ENCODE measurements around the gene HIVEP3.

HIVEP3 gene

DNA sequence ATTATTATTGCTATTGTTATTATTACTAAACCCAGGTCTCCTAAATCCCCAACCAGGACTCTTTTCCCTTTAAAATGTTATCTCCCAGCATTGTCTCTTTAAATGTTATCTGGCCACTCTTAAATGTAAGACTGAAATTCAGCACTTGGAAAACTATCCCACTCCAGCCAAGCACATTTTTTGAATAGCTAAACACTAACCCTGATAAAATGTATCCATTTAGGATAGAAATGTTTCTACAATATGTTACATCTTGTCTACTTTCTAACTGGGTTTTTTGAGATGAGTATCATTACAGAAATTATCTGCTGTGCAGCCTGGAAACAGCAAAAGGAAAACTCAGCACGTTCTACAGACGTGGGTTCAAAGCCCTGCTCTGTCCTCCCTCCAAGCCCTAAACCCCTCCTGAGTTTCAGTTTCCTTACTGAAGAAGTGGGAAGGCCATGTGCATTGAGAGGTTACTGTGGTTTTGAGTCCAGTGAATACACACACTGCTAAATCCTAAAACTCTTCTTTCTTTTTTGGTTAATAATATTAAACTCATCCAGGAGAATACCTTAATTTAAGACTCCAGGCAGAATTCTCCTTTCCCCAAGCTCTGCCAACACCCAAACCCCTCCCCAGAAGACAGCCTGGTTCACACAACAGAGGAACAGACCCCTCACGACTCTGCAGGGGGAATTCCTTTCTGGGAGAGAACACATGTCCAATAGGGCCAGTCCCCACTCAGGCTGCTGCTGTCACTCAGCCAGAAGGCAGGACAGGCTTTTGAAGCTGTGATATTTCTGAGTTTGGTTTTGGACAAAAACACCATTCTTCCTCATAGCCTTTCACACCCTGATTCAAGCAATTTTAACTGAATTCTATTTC lies 41.9 kb downstream of the HIVEP3 start:
- H3K27me3 ChIP-seq (ENCODE audit: control insufficient read depth in 1 of 2, insufficient read depth in 2 of 2, low read length in 2 of 2) = no peaks in the 10 kb centered on the region
- no peak overlapping the region for H3K9ac ChIP-seq (ENCODE audit: low read depth in 1 of 2, low read length in 2 of 2)
- no peak overlapping the region for H3K4me3 ChIP-seq (ENCODE audit: low read depth in 1 of 2, low read length in 2 of 2)
- H3K4me1 ChIP-seq (ENCODE audit: control insufficient read depth in 1 of 2, insufficient read depth in 2 of 2, low read length in 2 of 2) = no peaks in the 10 kb centered on the region
- H3K36me3 ChIP-seq (ENCODE audit: control insufficient read depth in 1 of 2, insufficient read depth in 2 of 2, low read length in 2 of 2) = no peaks in the 10 kb centered on the region
- H3K27ac ChIP-seq (ENCODE audit: low read depth, low read length) = no peak overlapping the region
- no peaks in the 10 kb centered on the region for H3K9me3 ChIP-seq (ENCODE audit: control insufficient read depth in 1 of 2, low read length in 2 of 2)

DNA sequence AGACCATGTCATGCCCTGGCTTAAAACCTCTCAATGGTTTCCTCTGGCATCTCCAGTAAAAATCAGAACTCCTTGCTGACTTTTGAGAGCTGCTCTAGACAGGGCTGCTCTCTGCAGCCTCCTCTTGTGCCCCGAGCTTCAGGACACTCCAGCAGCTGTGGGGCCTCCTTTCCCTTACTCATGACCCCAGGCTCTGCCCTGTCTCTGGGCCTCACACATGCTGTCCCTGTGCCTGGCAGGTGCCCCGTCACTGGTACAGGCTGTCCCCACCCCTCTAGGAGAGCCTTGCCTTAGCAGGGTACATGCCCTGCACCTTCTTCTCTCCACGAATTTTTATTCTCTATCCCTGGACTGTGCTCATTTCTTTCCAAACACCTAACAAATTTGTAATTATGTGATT lies 43.2 kb downstream of the HIVEP3 start:
- H3K4me1 ChIP-seq (ENCODE audit: control insufficient read depth in 1 of 2, insufficient read depth in 2 of 2, low read length in 2 of 2) = no peaks in the 10 kb centered on the region
- H3K36me3 ChIP-seq (ENCODE audit: control insufficient read depth in 1 of 2, insufficient read depth in 2 of 2, low read length in 2 of 2) = no peaks in the 10 kb centered on the region
- H3K27ac ChIP-seq (ENCODE audit: low read depth, low read length) = no peak overlapping the region
- no peaks in the 10 kb centered on the region for H3K27me3 ChIP-seq (ENCODE audit: control insufficient read depth in 1 of 2, insufficient read depth in 2 of 2, low read length in 2 of 2)
- H3K9ac ChIP-seq (ENCODE audit: low read depth in 1 of 2, low read length in 2 of 2) = no peak overlapping the region
- no peaks in the 10 kb centered on the region for H3K9me3 ChIP-seq (ENCODE audit: control insufficient read depth in 1 of 2, low read length in 2 of 2)
- no peak overlapping the region for H3K4me3 ChIP-seq (ENCODE audit: low read depth in 1 of 2, low read length in 2 of 2)

- H3K27ac ChIP-seq (ENCODE audit: low read depth, low read length) = no peak overlapping the region
- H3K27me3 ChIP-seq (ENCODE audit: control insufficient read depth in 1 of 2, insufficient read depth in 2 of 2, low read length in 2 of 2) = no peaks in the 10 kb centered on the region
- H3K9me3 ChIP-seq (ENCODE audit: control insufficient read depth in 1 of 2, low read length in 2 of 2) = no peaks in the 10 kb centered on the region
- H3K4me1 ChIP-seq (ENCODE audit: control insufficient read depth in 1 of 2, insufficient read depth in 2 of 2, low read length in 2 of 2) = no peaks in the 10 kb centered on the region
- no peaks in the 10 kb centered on the region for H3K36me3 ChIP-seq (ENCODE audit: control insufficient read depth in 1 of 2, insufficient read depth in 2 of 2, low read length in 2 of 2)
- no peak overlapping the region for H3K9ac ChIP-seq (ENCODE audit: low read depth in 1 of 2, low read length in 2 of 2)
- no peak overlapping the region for H3K4me3 ChIP-seq (ENCODE audit: low read depth in 1 of 2, low read length in 2 of 2)
These were observed 43.8 kb downstream of the HIVEP3 start for GRCh38 chr1:41874903-41875411.

- Histone ChIP-seq H3K9ac (ENCODE audit: low read depth in 1 of 2, low read length in 2 of 2) (no peak overlapping the region), H3K27ac (ENCODE audit: low read depth, low read length) (no peak overlapping the region), H3K4me3 (ENCODE audit: low read depth in 1 of 2, low read length in 2 of 2) (no peak overlapping the region), H3K36me3 (ENCODE audit: control insufficient read depth in 1 of 2, insufficient read depth in 2 of 2, low read length in 2 of 2) (no peaks in the 10 kb centered on the region), H3K4me1 (ENCODE audit: control insufficient read depth in 1 of 2, insufficient read depth in 2 of 2, low read length in 2 of 2) (no peaks in the 10 kb centered on the region), H3K9me3 (ENCODE audit: control insufficient read depth in 1 of 2, low read length in 2 of 2) (no peaks in the 10 kb centered on the region), H3K27me3 (ENCODE audit: control insufficient read depth in 1 of 2, insufficient read depth in 2 of 2, low read length in 2 of 2) (no peaks in the 10 kb centered on the region)
These were observed 44.5 kb downstream of the HIVEP3 start for GRCh38 chr1:41874151-41874719.

DNA sequence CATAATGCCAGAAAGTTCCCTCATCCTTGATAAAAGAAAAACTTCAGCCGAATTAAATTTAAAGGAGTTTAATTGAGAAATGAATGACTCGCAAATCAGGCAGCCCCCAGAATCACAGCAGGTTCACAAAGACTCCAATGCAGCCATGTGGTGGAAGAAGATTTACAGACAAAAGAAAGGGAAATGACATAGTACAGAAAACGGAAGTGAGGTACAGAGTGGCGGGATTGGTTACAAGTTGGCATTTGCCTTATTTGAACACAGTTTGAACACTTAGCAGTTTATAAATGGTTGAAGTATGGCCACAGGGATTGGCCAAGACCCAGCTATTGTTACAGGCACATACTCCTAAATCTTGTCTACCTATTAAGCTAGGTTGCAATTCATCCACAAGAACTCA lies 46.6 kb downstream of the HIVEP3 start:
- Histone ChIP-seq H3K27me3 (ENCODE audit: control insufficient read depth in 1 of 2, insufficient read depth in 2 of 2, low read length in 2 of 2) (no peaks in the 10 kb centered on the region), H3K9ac (ENCODE audit: low read depth in 1 of 2, low read length in 2 of 2) (no peak overlapping the region), H3K9me3 (ENCODE audit: control insufficient read depth in 1 of 2, low read length in 2 of 2) (no peaks in the 10 kb centered on the region), H3K36me3 (ENCODE audit: control insufficient read depth in 1 of 2, insufficient read depth in 2 of 2, low read length in 2 of 2) (no peaks in the 10 kb centered on the region), H3K27ac (ENCODE audit: low read depth, low read length) (no peak overlapping the region), H3K4me1 (ENCODE audit: control insufficient read depth in 1 of 2, insufficient read depth in 2 of 2, low read length in 2 of 2) (no peaks in the 10 kb centered on the region), H3K4me3 (ENCODE audit: low read depth in 1 of 2, low read length in 2 of 2) (no peak overlapping the region)

DNA sequence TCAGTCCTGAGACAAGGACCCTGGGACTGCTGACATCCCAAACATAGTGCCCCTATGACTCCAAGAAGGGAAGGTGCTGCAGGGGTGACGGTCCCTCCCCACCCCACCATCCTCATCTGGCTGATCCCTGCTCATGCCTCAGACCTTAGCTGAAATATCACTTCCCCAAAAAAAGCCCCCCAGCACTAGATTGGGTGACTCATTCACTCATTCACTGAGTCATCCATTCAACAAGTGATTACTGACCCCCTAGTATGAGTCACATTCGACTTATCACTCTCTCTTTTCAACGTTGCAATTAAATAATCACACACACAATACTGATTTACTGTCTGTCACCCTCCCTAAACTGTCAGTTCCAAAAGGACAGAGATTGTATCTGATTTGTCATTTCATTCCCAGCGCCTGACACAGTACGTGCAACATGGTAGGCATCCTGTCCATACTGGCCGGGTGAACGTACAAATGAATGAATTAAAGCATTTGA lies 48.6 kb downstream of the HIVEP3 start:
- H3K4me3 ChIP-seq (ENCODE audit: low read depth in 1 of 2, low read length in 2 of 2) = no peak overlapping the region

DNA sequence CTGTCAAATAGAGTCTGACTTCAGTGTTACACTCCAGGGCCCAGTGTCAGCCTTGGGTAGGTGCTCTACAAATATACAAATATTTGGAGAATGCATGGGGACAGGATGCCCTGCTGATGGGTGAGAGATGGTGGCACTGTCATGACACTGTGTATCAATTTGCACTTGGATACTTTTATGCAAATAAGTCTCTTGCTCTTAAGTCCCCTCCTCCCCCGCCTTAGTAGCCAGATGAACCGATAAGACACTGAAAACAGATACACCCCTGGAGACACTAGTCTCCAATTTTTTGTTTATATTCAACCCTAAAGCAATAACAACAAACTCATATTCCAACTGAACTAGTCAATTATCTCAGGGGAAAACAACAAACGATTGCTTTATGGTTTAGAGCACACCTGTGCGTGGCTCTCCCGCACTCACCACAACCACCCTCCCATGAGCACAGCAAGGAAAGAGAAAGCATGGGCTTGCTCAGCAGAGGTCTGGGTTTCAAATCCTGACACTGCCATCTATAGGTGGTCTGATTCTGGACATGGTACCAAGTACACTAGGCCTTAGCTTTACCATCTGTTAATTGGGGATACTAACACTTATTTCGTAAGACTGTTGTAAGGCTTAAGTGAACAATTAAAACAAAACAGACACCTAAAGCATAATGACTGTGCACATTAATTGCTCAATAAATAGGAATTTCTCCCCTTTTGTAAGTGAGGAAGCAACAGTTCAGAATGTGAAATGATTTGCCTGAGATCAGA lies 50.3 kb downstream of the HIVEP3 start:
- Histone ChIP-seq H3K4me1 (ENCODE audit: control insufficient read depth in 1 of 2, insufficient read depth in 2 of 2, low read length in 2 of 2) (no peaks in the 10 kb centered on the region), H3K36me3 (ENCODE audit: control insufficient read depth in 1 of 2, insufficient read depth in 2 of 2, low read length in 2 of 2) (no peaks in the 10 kb centered on the region), H3K27ac (ENCODE audit: low read depth, low read length) (no peak overlapping the region), H3K9ac (ENCODE audit: low read depth in 1 of 2, low read length in 2 of 2) (no peak overlapping the region), H3K4me3 (ENCODE audit: low read depth in 1 of 2, low read length in 2 of 2) (no peak overlapping the region), H3K9me3 (ENCODE audit: control insufficient read depth in 1 of 2, low read length in 2 of 2) (no peaks in the 10 kb centered on the region), H3K27me3 (ENCODE audit: control insufficient read depth in 1 of 2, insufficient read depth in 2 of 2, low read length in 2 of 2) (no peaks in the 10 kb centered on the region)

More for the DNA sequence above, 48.6 kb downstream of the HIVEP3 start:
- Histone ChIP-seq H3K36me3 (ENCODE audit: control insufficient read depth in 1 of 2, insufficient read depth in 2 of 2, low read length in 2 of 2) (no peaks in the 10 kb centered on the region), H3K27me3 (ENCODE audit: control insufficient read depth in 1 of 2, insufficient read depth in 2 of 2, low read length in 2 of 2) (no peaks in the 10 kb centered on the region), H3K4me1 (ENCODE audit: control insufficient read depth in 1 of 2, insufficient read depth in 2 of 2, low read length in 2 of 2) (no peaks in the 10 kb centered on the region), H3K9me3 (ENCODE audit: control insufficient read depth in 1 of 2, low read length in 2 of 2) (no peaks in the 10 kb centered on the region), H3K9ac (ENCODE audit: low read depth in 1 of 2, low read length in 2 of 2) (no peak overlapping the region), H3K27ac (ENCODE audit: low read depth, low read length) (no peak overlapping the region)

GRCh38 chr1:41866285-41866684 lies 52.4 kb downstream of the HIVEP3 start:
- no peak overlapping the region for H3K9ac ChIP-seq (ENCODE audit: low read depth in 1 of 2, low read length in 2 of 2)
- H3K9me3 ChIP-seq (ENCODE audit: control insufficient read depth in 1 of 2, low read length in 2 of 2) = no peaks in the 10 kb centered on the region
- H3K27ac ChIP-seq (ENCODE audit: low read depth, low read length) = no peak overlapping the region
- no peaks in the 10 kb centered on the region for H3K27me3 ChIP-seq (ENCODE audit: control insufficient read depth in 1 of 2, insufficient read depth in 2 of 2, low read length in 2 of 2)
- H3K4me1 ChIP-seq (ENCODE audit: control insufficient read depth in 1 of 2, insufficient read depth in 2 of 2, low read length in 2 of 2) = no peaks in the 10 kb centered on the region
- no peaks in the 10 kb centered on the region for H3K36me3 ChIP-seq (ENCODE audit: control insufficient read depth in 1 of 2, insufficient read depth in 2 of 2, low read length in 2 of 2)
- H3K4me3 ChIP-seq (ENCODE audit: low read depth in 1 of 2, low read length in 2 of 2) = no peak overlapping the region

DNA sequence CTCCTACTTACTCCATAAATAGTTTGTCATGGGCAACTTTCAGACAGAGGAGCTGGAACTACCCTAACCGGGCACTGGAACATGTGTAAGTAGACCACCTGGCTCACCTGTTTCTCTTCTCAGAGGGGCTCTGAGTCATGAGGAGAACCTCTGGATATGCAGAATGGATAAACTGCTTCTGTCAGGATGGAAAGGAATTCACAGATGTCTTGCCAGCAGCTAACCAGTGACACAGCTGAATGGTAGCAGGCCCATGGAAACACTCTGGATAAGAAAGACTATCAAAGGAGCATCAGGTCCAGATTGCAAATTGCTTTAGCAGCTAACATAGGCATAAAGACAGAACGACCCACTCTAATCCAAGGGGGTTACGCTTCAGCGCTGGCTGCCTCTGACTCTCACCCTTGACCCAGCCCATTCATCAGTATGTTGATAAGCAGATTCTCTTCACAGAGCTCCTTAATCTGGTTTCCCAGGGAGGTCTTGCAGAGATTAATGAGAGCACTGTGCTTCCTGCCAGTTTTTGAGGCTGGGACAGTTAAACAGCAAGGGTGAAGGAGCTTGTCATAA lies 54.2 kb downstream of the HIVEP3 start:
- H3K9me3 ChIP-seq (ENCODE audit: control insufficient read depth in 1 of 2, low read length in 2 of 2) = no peaks in the 10 kb centered on the region
- H3K27me3 ChIP-seq (ENCODE audit: control insufficient read depth in 1 of 2, insufficient read depth in 2 of 2, low read length in 2 of 2) = no peaks in the 10 kb centered on the region
- no peaks in the 10 kb centered on the region for H3K4me1 ChIP-seq (ENCODE audit: control insufficient read depth in 1 of 2, insufficient read depth in 2 of 2, low read length in 2 of 2)
- H3K9ac ChIP-seq (ENCODE audit: low read depth in 1 of 2, low read length in 2 of 2) = no peak overlapping the region
- no peak overlapping the region for H3K4me3 ChIP-seq (ENCODE audit: low read depth in 1 of 2, low read length in 2 of 2)
- H3K36me3 ChIP-seq (ENCODE audit: control insufficient read depth in 1 of 2, insufficient read depth in 2 of 2, low read length in 2 of 2) = no peaks in the 10 kb centered on the region
- H3K27ac ChIP-seq (ENCODE audit: low read depth, low read length) = no peak overlapping the region

All from duodenal mucosa (tissue), 2 donors.